ENCODE results near the gene BOC. TPM values are rescaled to one million over a fixed set of nuclear protein-coding genes. Genes with fewer than 3 reads are reported as not detected.

BOC gene
- total RNA-seq, 1 experiment from 2014 or later = 7.3 TPM

DNA sequence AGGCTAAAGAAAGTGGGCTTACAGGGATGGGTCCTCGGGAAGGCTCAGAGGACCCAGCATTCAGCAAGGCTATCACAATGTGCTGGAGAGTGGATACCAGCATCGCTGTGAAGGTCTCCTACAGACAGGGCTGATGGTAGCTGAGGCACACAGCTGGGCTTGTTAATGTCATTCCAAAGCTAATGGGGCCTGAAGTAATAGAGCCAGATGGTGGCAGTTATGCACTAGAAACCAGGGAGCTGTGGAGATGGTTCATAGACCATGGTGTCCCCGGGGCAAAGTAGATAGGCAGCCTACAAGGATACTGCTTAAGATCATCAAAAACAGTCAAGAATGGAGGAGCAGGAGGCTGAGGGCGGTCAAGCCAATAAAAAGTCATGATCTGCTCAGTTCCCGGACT, 24.8 kb upstream of the BOC start:
- intact Hi-C loops (cut with micrococcal nuclease) = no loop called here
- ChIA-PET POLR2A (ENCODE audit: unreplicated experiment) (no interaction called here), CTCF (no interaction called here)
- Histone ChIP-seq H3K4me1 (ENCODE audit: insufficient read depth, low read length) (no peaks in the 10 kb centered on the region), H3K27me3 (ENCODE audit: low read length) (no peaks in the 10 kb centered on the region), H4K20me1 (ENCODE audit: low read length) (no peaks in the 10 kb centered on the region), H3K79me2 (ENCODE audit: low read length) (no peaks in the 10 kb centered on the region), H3K9ac (ENCODE audit: low read length) (no peak overlapping the region), H3K4me2 (ENCODE audit: low read length) (no peak overlapping the region), H3K4me3 (ENCODE audit: low read length) (no peak overlapping the region), H2AFZ (ENCODE audit: low read length) (no peak overlapping the region), H3K36me3 (ENCODE audit: low read depth, low read length) (no peaks in the 10 kb centered on the region), H3K9me2 (replicated peaks; ENCODE audit: low read length) (no peaks in the 10 kb centered on the region), H3K9me3 (ENCODE audit: low read length) (peaks cover 5% of the 10 kb centered on the region; the same call in 1 of the 2 replicates), H3F3A (ENCODE audit: low read length, unreplicated experiment) (no peaks in the 10 kb centered on the region), H3K27ac (ENCODE audit: low read length) (no peak overlapping the region)
- no TSS peak for BruUV-seq (replicated peaks)
- TF ChIP-seq EZH2phosphoT487 (IDR thresholded peaks at IDR 0.05; ENCODE audit: borderline replicate concordance, low read length) (no peak), EZH2 (IDR thresholded peaks at IDR 0.05; ENCODE audit: low read length, unreplicated experiment) (no peak)
- TF ChIP-seq, protein P1, sequence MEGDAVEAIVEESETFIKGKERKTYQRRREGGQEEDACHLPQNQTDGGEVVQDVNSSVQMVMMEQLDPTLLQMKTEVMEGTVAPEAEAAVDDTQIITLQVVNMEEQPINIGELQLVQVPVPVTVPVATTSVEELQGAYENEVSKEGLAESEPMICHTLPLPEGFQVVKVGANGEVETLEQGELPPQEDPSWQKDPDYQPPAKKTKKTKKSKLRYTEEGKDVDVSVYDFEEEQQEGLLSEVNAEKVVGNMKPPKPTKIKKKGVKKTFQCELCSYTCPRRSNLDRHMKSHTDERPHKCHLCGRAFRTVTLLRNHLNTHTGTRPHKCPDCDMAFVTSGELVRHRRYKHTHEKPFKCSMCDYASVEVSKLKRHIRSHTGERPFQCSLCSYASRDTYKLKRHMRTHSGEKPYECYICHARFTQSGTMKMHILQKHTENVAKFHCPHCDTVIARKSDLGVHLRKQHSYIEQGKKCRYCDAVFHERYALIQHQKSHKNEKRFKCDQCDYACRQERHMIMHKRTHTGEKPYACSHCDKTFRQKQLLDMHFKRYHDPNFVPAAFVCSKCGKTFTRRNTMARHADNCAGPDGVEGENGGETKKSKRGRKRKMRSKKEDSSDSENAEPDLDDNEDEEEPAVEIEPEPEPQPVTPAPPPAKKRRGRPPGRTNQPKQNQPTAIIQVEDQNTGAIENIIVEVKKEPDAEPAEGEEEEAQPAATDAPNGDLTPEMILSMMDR (conservative IDR thresholded peaks at IDR 0.05; ENCODE audit: low read depth, low read length) = no peak
- ATAC-seq (no peak), DNase-seq (no peak)

DNA sequence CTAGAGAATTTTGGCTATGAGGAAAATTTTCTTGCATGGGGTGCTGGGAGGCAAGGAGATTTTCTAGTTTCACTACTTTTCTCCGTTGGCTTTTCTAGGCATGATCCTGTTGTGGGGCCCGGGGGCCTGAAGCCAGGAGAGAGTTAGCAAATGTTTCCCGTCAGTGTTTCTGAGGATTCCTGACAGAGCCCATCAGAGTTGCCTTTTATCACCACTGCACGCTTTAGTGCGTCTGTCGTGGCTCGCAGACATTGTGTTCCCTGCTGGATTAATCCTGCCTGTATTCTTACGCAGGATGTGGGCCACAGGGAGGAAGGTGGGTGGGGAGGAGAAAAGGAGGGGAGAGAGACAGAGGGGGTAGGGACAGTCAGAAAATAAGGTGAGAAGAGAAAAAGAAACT, 18.1 kb upstream of the BOC start:
- no peaks in the 10 kb centered on the region for H3K27me3 ChIP-seq (ENCODE audit: low read length)
- H3K79me2 ChIP-seq (ENCODE audit: low read length) = no peaks in the 10 kb centered on the region
- POLR2A ChIA-PET (ENCODE audit: unreplicated experiment) = no interaction called here
- H3K4me3 ChIP-seq (ENCODE audit: low read length) = no peak overlapping the region
- H3K36me3 ChIP-seq (ENCODE audit: low read depth, low read length) = no peaks in the 10 kb centered on the region
- no peak overlapping the region for H3K27ac ChIP-seq (ENCODE audit: low read length)
- no peak overlapping the region for H3K9ac ChIP-seq (ENCODE audit: low read length)
- no peaks in the 10 kb centered on the region for H4K20me1 ChIP-seq (ENCODE audit: low read length)
- DNase-seq = no peak
- TF ChIP-seq, protein P1 (conservative IDR thresholded peaks at IDR 0.05; ENCODE audit: low read depth, low read length) = no peak
- no peak for TF ChIP-seq EZH2 (IDR thresholded peaks at IDR 0.05; ENCODE audit: low read length, unreplicated experiment)
- no peak for TF ChIP-seq EZH2phosphoT487 (IDR thresholded peaks at IDR 0.05; ENCODE audit: borderline replicate concordance, low read length)
- no peak overlapping the region for H2AFZ ChIP-seq (ENCODE audit: low read length)
- peaks cover 4% of the 10 kb centered on the region; the same call in 1 of the 2 replicates for H3K9me3 ChIP-seq (ENCODE audit: low read length)
- H3K4me2 ChIP-seq (ENCODE audit: low read length) = no peak overlapping the region
- no peaks in the 10 kb centered on the region for H3F3A ChIP-seq (ENCODE audit: low read length, unreplicated experiment)
- intact Hi-C loops (cut with micrococcal nuclease) = no loop called here
- no peaks in the 10 kb centered on the region for H3K9me2 ChIP-seq (replicated peaks; ENCODE audit: low read length)
- BruUV-seq (replicated peaks) = no TSS peak
- CTCF ChIA-PET = interaction anchor here (1.3 kb wide), 1 partner anchor 95 kb away, joined by 3 read pairs; no protein-coding TSS in a partner anchor
- no peaks in the 10 kb centered on the region for H3K4me1 ChIP-seq (ENCODE audit: insufficient read depth, low read length)
- ATAC-seq = no peak

DNA sequence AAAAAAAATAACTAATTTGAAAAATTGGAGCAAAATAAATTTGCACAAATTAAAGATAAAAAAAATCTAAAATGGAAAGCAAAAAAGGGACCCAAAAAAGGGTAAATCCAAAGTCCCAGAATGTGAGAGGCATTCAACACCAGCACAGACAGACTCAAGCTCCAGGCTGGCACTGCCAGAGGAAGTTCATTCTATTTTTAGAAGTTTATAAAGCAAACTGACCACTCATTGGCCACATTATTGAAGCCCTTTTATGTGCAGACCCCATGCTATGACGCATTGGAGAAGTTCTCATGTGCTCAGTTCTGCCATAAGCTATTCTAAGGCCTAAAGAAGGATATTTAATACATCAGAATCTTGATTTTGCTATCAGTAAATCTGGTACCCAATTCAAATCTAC, 17.6 kb upstream of the BOC start:
- intact Hi-C loops (cut with micrococcal nuclease) = no loop called here
- H3K79me2 ChIP-seq (ENCODE audit: low read length) = no peaks in the 10 kb centered on the region
- H3K9me3 ChIP-seq (ENCODE audit: low read length) = no peaks in the 10 kb centered on the region
- CTCF ChIA-PET = interaction anchor here (0.7 to 1.3 kb wide), 2 partner anchors 13 to 94 kb away, joined by 3 to 4 read pairs; no protein-coding TSS in a partner anchor
- H3F3A ChIP-seq (ENCODE audit: low read length, unreplicated experiment) = no peaks in the 10 kb centered on the region
- ATAC-seq (no peak), DNase-seq (no peak)
- H3K27me3 ChIP-seq (ENCODE audit: low read length) = no peaks in the 10 kb centered on the region
- H3K4me2 ChIP-seq (ENCODE audit: low read length) = no peak overlapping the region
- no peaks in the 10 kb centered on the region for H3K9me2 ChIP-seq (replicated peaks; ENCODE audit: low read length)
- no peaks in the 10 kb centered on the region for H3K4me1 ChIP-seq (ENCODE audit: insufficient read depth, low read length)
- no peaks in the 10 kb centered on the region for H3K36me3 ChIP-seq (ENCODE audit: low read depth, low read length)
- H3K4me3 ChIP-seq (ENCODE audit: low read length) = no peak overlapping the region
- no TSS peak for BruUV-seq (replicated peaks)
- no peaks in the 10 kb centered on the region for H4K20me1 ChIP-seq (ENCODE audit: low read length)
- H3K9ac ChIP-seq (ENCODE audit: low read length) = no peak overlapping the region
- POLR2A ChIA-PET (ENCODE audit: unreplicated experiment) = no interaction called here
- no peak overlapping the region for H2AFZ ChIP-seq (ENCODE audit: low read length)
- no peak for TF ChIP-seq EZH2 (IDR thresholded peaks at IDR 0.05; ENCODE audit: low read length, unreplicated experiment)
- no peak for TF ChIP-seq EZH2phosphoT487 (IDR thresholded peaks at IDR 0.05; ENCODE audit: borderline replicate concordance, low read length)
- TF ChIP-seq, protein P1 (conservative IDR thresholded peaks at IDR 0.05; ENCODE audit: low read depth, low read length) = no peak
- H3K27ac ChIP-seq (ENCODE audit: low read length) = no peak overlapping the region
